H1 (cell line): ENCODE measurements around the gene BEST1. TPM values are rescaled to one million over a fixed set of nuclear protein-coding genes. Genes with fewer than 3 reads are reported as not detected.

Experiments
- CHD1 ChIP-seq: IDR thresholded peaks from 2 replicates; pipeline ENCODE4 v1.6.1; 2012; ENCODE audit warnings: low read depth, low read length, improper control_type of control experiment
- CHD2 ChIP-seq: IDR thresholded peaks from 2 replicates; pipeline ENCODE4 v1.6.1; 2012; ENCODE audit warnings: low read length, improper control_type of control experiment
- CHD7 ChIP-seq: fragments of 300-600 bp; sonication (generic); IDR thresholded peaks from 2 replicates; pipeline ENCODE4 v1.7.1; 2012; ENCODE audit warnings: low read length, moderate library complexity, mild to moderate bottlenecking, inconsistent platforms; ENCODE audit not compliant: insufficient replicate concordance
- KDM5A ChIP-seq: fragments of 200-600 bp; IDR thresholded peaks from 2 replicates; pipeline ENCODE4 v1.7.1; 2012; ENCODE audit warnings: mild to moderate bottlenecking, low read length, inconsistent platforms, mixed read lengths
- PHF8 ChIP-seq: fragments of 200-600 bp; sonication (generic); conservative IDR thresholded peaks from 2 replicates; pipeline ENCODE4 v1.7.1; 2012; ENCODE audit warnings: low read depth, mild to moderate bottlenecking, inconsistent platforms, low read length, moderate library complexity
- POLR2AphosphoS5 ChIP-seq: IDR thresholded peaks from 2 replicates; pipeline ENCODE4 v1.6.1; 2011; ENCODE audit warnings: low read depth, low read length
- RAD21 ChIP-seq, 2 experiments: IDR thresholded peaks in 1 of 2; conservative IDR thresholded peaks in 1 of 2; 2 replicates each; pipeline ENCODE4 v1.6.1; 2011; ENCODE audit warnings: low read depth in 2 of 2, low read length in 2 of 2, improper control_type of control experiment in 1 of 2, inconsistent platforms in 1 of 2, mild to moderate bottlenecking in 1 of 2, moderate library complexity in 1 of 2
- RNF2 ChIP-seq: fragments of 200-900, 300-1000 bp; sonication (generic); IDR thresholded peaks from 2 replicates; pipeline ENCODE4 v1.7.1; 2016; ENCODE audit warnings: borderline replicate concordance, low read depth, mild to moderate bottlenecking, antibody characterized with exemption, low read length; ENCODE audit not compliant: poor library complexity, severe bottlenecking; ENCODE audit errors: missing control alignments
- SIN3A ChIP-seq, 2 experiments: IDR thresholded peaks in 1 of 2; conservative IDR thresholded peaks in 1 of 2; 2 replicates each; pipeline ENCODE4 v1.6.1; 2011 to 2012; ENCODE audit warnings: low read length in 2 of 2, improper control_type of control experiment in 1 of 2, low read depth in 1 of 2, mild to moderate bottlenecking in 1 of 2
- SUZ12 ChIP-seq: fragments of 200-600 bp; sonication (generic); IDR thresholded peaks from 2 replicates; pipeline ENCODE4 v1.6.1; 2012; ENCODE audit warnings: mild to moderate bottlenecking, inconsistent platforms, low read length, moderate library complexity, mixed read lengths
- polyA plus RNA-seq, 7 experiments: library from polyadenylated mRNA; depleted of rRNA in 3 of 7; stranded (reverse) in 5 of 7; unstranded in 2 of 7; fragments of >200 nt in 5 of 7; fragments of 200-250 nt in 2 of 7; gene quantifications; 1 replicate in 5 of 7; 2 replicates in 1 of 7; 4 replicates in 1 of 7; pipeline versions ENCODE4 v1.2.1 to v1.2.3, GENCODE V29; 2011 to 2013; ENCODE audit warnings: missing spikeins in 2 of 7, mixed read lengths in 2 of 7
- total RNA-seq: library from RNA; stranded (reverse); fragmentation: NEBNext Ultra II Directional; extraction: Animal tissue kit (Norgen Biotek cat#: 25700); gene quantifications from 2 replicates; pipeline ENCODE4 v1.2.1, GENCODE V29; 2021

BEST1 gene
- total and polyA plus RNA-seq, 2 of the 8 experiments (the other 6 are each of a cell fraction or from before 2014, with no cell fraction given), result 0.22 to 0.62 TPM

- TF ChIP-seq CHD7 (no peak), CHD1 (no peak), CHD2 (no peak), RNF2 (no peak), POLR2AphosphoS5 (no peak), SIN3A (conservative IDR thresholded peaks at IDR 0.05 in 1 of 2, IDR thresholded peaks at IDR 0.05 in 1 of 2; ENCODE audit: low read depth in 1 of 2, low read length in 2 of 2) (no peak), RAD21 (IDR thresholded peaks at IDR 0.05 in 1 of 2, conservative IDR thresholded peaks at IDR 0.05 in 1 of 2; ENCODE audit: low read depth in 2 of 2, low read length in 2 of 2) (no peak), KDM5A (no peak), PHF8 (no peak), SUZ12 (no peak)
Measured at GRCh38 chr11:61968758-61969390, 18.7 kb downstream of the BEST1 start (continued).
